Measurements from ENCODE around the gene SAFB. TPM values are rescaled to one million over a fixed set of nuclear protein-coding genes. Genes with fewer than 3 reads are reported as not detected.

The SAFB gene
- polyA plus RNA-seq, 1 of the 3 experiments (the other 2 are of a cell fraction): 90.0 TPM

- H4K20me1 ChIP-seq (ENCODE audit: insufficient read depth): peaks cover 57% of the 10 kb centered on the region
- H3K27ac ChIP-seq (ENCODE audit: low read depth in 2 of 2, low read length in 1 of 2): peak overlapping the region in 1 of 2 experiments; percentile 50; a peak in 1 of 4 replicates
- no peak for TF ChIP-seq RAD21 (IDR thresholded peaks at IDR 0.05; ENCODE audit: low read length)
- TF ChIP-seq FOXJ3 (CRISPR knock-in tag; IDR thresholded peaks at IDR 0.05): no peak
- DNase-seq: peak; percentile 32
- no peak overlapping the region for H2AFZ ChIP-seq (ENCODE audit: low read depth)
- H3K9me2 ChIP-seq: no peaks in the 10 kb centered on the region
- no peaks in the 10 kb centered on the region for H3K27me3 ChIP-seq (ENCODE audit: insufficient read depth)
- 95% methylated on average over 13 of the region's 42 CpGs for WGBS (ENCODE audit: low lambda C conversion rate)
- H3K9me3 ChIP-seq: no peaks in the 10 kb centered on the region
- H3K4me1 ChIP-seq (ENCODE audit: control insufficient read depth in 1 of 2, insufficient read depth in 2 of 2, low read depth in 1 of 2, low read length in 1 of 2): peaks cover 0 to 27% of the 10 kb centered on the region in 2 experiments; a peak in 1 of 4 replicates
- no peak overlapping the region for H3K4me3 ChIP-seq (ENCODE audit: low read depth in 2 of 2, low read length in 1 of 2)
- peaks cover 47% of the 10 kb centered on the region; the same call in 1 of the 2 replicates for H3K79me2 ChIP-seq (ENCODE audit: insufficient read depth)
- H3K4me2 ChIP-seq: no peak overlapping the region
- H3K36me3 ChIP-seq (replicated peaks in 1 of 2; ENCODE audit: control insufficient read depth in 1 of 2, insufficient read depth in 2 of 2, low read length in 1 of 2): peaks cover 19 to 77% of the 10 kb centered on the region in 2 experiments
- peaks cover 42% of the 10 kb centered on the region for H3F3A ChIP-seq (replicated peaks; ENCODE audit: insufficient read depth)
- POLR2A ChIA-PET: no interaction called here
- CTCF ChIA-PET: interaction anchor here (0.5 to 1.2 kb wide), 4 partner anchors 9 to 108 kb away, joined by 3 to 4 read pairs (median 3); partner anchors contain the start of gene CATSPERD
- H3K9ac ChIP-seq: no peak overlapping the region
Measured at GRCh38 chr19:5696196-5697021, 73.5 kb downstream of the SAFB start.

- peaks cover 19 to 70% of the 10 kb centered on the region in 2 experiments for H3K36me3 ChIP-seq (replicated peaks in 1 of 2; ENCODE audit: control insufficient read depth in 1 of 2, insufficient read depth in 2 of 2, low read length in 1 of 2)
- H3K79me2 ChIP-seq (ENCODE audit: insufficient read depth): peaks cover 39% of the 10 kb centered on the region; the same call in 1 of the 2 replicates
- no peaks in the 10 kb centered on the region for H3K9me2 ChIP-seq
- DNase-seq: peak; percentile 41
- H3K27ac ChIP-seq (ENCODE audit: low read depth in 2 of 2, low read length in 1 of 2): peak overlapping the region in 1 of 2 experiments; percentile 50; a peak in 1 of 4 replicates
- WGBS (ENCODE audit: low lambda C conversion rate): 89% methylated on average over 21 of the region's 25 CpGs
- no peak overlapping the region for H3K4me3 ChIP-seq (ENCODE audit: low read depth in 2 of 2, low read length in 1 of 2)
- H3K4me1 ChIP-seq (ENCODE audit: control insufficient read depth in 1 of 2, insufficient read depth in 2 of 2, low read depth in 1 of 2, low read length in 1 of 2): peaks cover 0 to 18% of the 10 kb centered on the region in 2 experiments; a peak in 1 of 4 replicates
- POLR2A ChIA-PET: no interaction called here
- H3K9ac ChIP-seq: no peak overlapping the region
- H4K20me1 ChIP-seq (ENCODE audit: insufficient read depth): peaks cover 48% of the 10 kb centered on the region
- H3K4me2 ChIP-seq: no peak overlapping the region
- TF ChIP-seq NFIC (IDR thresholded peaks at IDR 0.05; ENCODE audit: borderline replicate concordance): no peak
- TF ChIP-seq, protein P1, sequence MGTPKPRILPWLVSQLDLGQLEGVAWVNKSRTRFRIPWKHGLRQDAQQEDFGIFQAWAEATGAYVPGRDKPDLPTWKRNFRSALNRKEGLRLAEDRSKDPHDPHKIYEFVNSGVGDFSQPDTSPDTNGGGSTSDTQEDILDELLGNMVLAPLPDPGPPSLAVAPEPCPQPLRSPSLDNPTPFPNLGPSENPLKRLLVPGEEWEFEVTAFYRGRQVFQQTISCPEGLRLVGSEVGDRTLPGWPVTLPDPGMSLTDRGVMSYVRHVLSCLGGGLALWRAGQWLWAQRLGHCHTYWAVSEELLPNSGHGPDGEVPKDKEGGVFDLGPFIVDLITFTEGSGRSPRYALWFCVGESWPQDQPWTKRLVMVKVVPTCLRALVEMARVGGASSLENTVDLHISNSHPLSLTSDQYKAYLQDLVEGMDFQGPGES (IDR thresholded peaks at IDR 0.05; ENCODE audit: low read depth, low read length): no peak
- no peak for TF ChIP-seq TEAD4 (IDR thresholded peaks at IDR 0.05; ENCODE audit: borderline replicate concordance, insufficient read depth)
- 0 out of 2 replicates have a peak, but pooled peaks have one; percentile 12 for TF ChIP-seq SIN3A (IDR thresholded peaks at IDR 0.05; ENCODE audit: borderline replicate concordance, low read depth, low read length)
- TF ChIP-seq SMC3 (IDR thresholded peaks at IDR 0.05; ENCODE audit: low read depth, low read length): no peak
- no peak for TF ChIP-seq ZBTB33 (IDR thresholded peaks at IDR 0.05; ENCODE audit: borderline replicate concordance, low read depth)
- no peak for TF ChIP-seq FOXM1 (IDR thresholded peaks at IDR 0.05; ENCODE audit: low read depth)
- 0 out of 2 replicates have a peak, but pooled peaks have one; percentile 4 for TF ChIP-seq JUND (IDR thresholded peaks at IDR 0.05)
- TF ChIP-seq TAF1 (IDR thresholded peaks at IDR 0.05; ENCODE audit: borderline replicate concordance, low read depth, low read length): no peak
- peak; percentile 36 for TF ChIP-seq POLR2AphosphoS5 (IDR thresholded peaks at IDR 0.05; ENCODE audit: low read depth, low read length)
- no peak for TF ChIP-seq RCOR1 (IDR thresholded peaks at IDR 0.05; ENCODE audit: low read length)
- TF ChIP-seq GABPA (IDR thresholded peaks at IDR 0.05; ENCODE audit: low read depth): no peak
- TF ChIP-seq, protein P2, sequence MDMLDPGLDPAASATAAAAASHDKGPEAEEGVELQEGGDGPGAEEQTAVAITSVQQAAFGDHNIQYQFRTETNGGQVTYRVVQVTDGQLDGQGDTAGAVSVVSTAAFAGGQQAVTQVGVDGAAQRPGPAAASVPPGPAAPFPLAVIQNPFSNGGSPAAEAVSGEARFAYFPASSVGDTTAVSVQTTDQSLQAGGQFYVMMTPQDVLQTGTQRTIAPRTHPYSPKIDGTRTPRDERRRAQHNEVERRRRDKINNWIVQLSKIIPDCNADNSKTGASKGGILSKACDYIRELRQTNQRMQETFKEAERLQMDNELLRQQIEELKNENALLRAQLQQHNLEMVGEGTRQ (IDR thresholded peaks at IDR 0.05; ENCODE audit: borderline replicate concordance, low read depth, low read length): no peak
- TF ChIP-seq EZH2phosphoT487 (IDR thresholded peaks at IDR 0.05; ENCODE audit: borderline replicate concordance, low read depth): no peak
- no peak for TF ChIP-seq ELF1 (IDR thresholded peaks at IDR 0.05)
- TF ChIP-seq PBX3 (IDR thresholded peaks at IDR 0.05): peak; percentile 31; the same call in 1 of the 2 replicates
- no peaks in the 10 kb centered on the region for H3K27me3 ChIP-seq (ENCODE audit: insufficient read depth)
- CTCF ChIA-PET: interaction anchor here (0.6 to 2.6 kb wide), 3 partner anchors 8 to 17 kb away, joined by 3 to 7 read pairs (median 3); no protein-coding TSS in a partner anchor
- H3F3A ChIP-seq (replicated peaks; ENCODE audit: insufficient read depth): peaks cover 36% of the 10 kb centered on the region
- no peaks in the 10 kb centered on the region for H3K9me3 ChIP-seq
- no peak overlapping the region for H2AFZ ChIP-seq (ENCODE audit: low read depth)
Measured at GRCh38 chr19:5697022-5697889, 74.4 kb downstream of the SAFB start.
